ENCODE results near the gene LRRC4.

GRCh38 chr7:128017862-128018845 is 13.1 kb downstream of the LRRC4 start:
- TF ChIP-seq POLR2AphosphoS5 (IDR thresholded peaks at IDR 0.05; ENCODE audit: borderline replicate concordance, low read depth, low read length) = no peak
- TF ChIP-seq EZH2 (IDR thresholded peaks at IDR 0.05) = no peak

All from SK-N-MC (cell line).